NB4 (cell line): ENCODE measurements around the gene TMEM125.

Experiments
- DNase-seq: peaks from one replicate; pipeline ENCODE4 v3.0.0; 2010; ENCODE audit warnings: low read depth
- H3K4me3 ChIP-seq: one replicate; pipeline ENCODE4 v1.5.1; 2011; ENCODE audit warnings: mild to moderate bottlenecking, low read depth, low read length, moderate library complexity
- MYC ChIP-seq: IDR thresholded peaks from 2 replicates; pipeline ENCODE4 v1.6.1; 2011; ENCODE audit warnings: low read depth, low read length
- POLR2A ChIP-seq: IDR thresholded peaks from 2 replicates; pipeline ENCODE4 v1.6.1; 2011; ENCODE audit warnings: mild to moderate bottlenecking; ENCODE audit not compliant: insufficient read length; ENCODE audit errors: extremely low read depth
- TF ChIP-seq, protein P1 (sequence below): IDR thresholded peaks from one replicate; pipeline ENCODE4 v1.5.1; 2012; ENCODE audit warnings: low read depth, low read length
- TF ChIP-seq, protein P2 (sequence below): IDR thresholded peaks from 2 replicates; pipeline ENCODE4 v1.6.1; 2011; ENCODE audit warnings: low read depth, low read length

TMEM125 gene

DNA sequence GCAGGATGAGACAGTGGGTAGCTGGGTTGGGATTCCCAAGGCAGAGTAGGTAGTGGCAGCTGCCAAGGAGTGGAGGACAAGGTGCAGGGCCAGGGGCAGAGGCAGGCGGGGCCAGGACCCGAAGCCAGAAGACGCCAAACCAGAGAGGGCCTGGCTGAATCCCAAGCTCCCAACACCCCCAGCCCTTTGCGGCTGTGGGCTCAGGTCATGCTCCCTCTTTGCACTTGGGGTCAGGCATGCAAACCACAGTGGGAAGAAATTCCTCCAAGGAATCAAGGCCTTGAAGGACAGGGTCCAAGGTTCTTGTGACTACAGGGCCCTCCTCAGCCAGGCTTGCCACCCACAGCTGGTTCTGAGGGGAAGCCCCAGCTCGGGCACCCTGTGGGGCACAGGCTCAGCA lies 9.4 kb downstream of the TMEM125 start:
- no peak for DNase-seq
- H3K4me3 ChIP-seq, result no peak overlapping the region
- TF ChIP-seq, protein P1, sequence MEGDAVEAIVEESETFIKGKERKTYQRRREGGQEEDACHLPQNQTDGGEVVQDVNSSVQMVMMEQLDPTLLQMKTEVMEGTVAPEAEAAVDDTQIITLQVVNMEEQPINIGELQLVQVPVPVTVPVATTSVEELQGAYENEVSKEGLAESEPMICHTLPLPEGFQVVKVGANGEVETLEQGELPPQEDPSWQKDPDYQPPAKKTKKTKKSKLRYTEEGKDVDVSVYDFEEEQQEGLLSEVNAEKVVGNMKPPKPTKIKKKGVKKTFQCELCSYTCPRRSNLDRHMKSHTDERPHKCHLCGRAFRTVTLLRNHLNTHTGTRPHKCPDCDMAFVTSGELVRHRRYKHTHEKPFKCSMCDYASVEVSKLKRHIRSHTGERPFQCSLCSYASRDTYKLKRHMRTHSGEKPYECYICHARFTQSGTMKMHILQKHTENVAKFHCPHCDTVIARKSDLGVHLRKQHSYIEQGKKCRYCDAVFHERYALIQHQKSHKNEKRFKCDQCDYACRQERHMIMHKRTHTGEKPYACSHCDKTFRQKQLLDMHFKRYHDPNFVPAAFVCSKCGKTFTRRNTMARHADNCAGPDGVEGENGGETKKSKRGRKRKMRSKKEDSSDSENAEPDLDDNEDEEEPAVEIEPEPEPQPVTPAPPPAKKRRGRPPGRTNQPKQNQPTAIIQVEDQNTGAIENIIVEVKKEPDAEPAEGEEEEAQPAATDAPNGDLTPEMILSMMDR, result no peak
- TF ChIP-seq, protein P2, sequence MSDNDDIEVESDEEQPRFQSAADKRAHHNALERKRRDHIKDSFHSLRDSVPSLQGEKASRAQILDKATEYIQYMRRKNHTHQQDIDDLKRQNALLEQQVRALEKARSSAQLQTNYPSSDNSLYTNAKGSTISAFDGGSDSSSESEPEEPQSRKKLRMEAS, result no peak
- TF ChIP-seq MYC, result no peak
- TF ChIP-seq POLR2A, result no peak

DNA sequence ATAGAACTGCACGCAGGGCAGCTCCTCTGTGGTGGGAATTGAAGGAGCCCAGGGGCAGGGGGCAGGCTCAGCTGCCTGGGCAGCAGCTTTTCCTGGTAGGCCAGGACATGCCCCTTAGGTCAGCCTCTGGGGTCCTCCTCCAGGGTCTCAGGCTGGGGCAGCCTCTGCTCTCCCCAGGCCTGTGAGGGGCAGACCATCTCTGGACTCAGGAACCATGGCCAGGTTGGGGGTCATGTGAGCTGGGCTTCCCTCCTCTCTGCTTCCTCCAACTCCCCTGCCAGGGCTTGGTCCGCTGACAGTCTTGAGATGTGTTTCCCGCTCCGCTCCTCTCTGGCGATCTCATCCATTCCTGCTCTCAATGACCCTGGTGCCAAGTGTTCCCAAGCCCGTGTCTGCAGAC lies 9.9 kb downstream of the TMEM125 start:
- no peak for TF ChIP-seq MYC
- TF ChIP-seq, protein P1, result no peak
- TF ChIP-seq, protein P2, result no peak
- no peak for TF ChIP-seq POLR2A
- no peak for DNase-seq
- H3K4me3 ChIP-seq, result no peak overlapping the region

DNA sequence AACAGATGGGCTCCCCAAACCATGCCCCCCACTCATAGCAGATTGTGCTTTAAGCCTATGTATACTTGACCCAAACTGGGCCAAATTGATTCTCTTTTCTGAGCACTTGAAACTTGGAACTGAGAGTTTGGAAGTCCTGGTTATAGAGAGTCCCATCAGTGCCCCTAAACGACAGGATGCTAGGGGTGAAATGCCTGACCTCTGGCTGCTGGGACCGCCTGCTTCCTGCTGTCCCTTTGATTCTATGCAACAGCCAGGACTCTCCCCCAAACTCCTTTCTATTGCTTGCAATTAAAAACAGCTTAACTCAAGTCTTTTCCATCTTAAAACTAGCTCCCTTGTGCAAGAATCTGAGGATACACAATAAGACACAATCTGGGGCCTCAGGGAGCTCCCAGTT lies 10.9 kb downstream of the TMEM125 start:
- TF ChIP-seq, protein P2, result no peak
- TF ChIP-seq MYC, result no peak
- TF ChIP-seq, protein P1, result no peak
- TF ChIP-seq POLR2A, result no peak
- DNase-seq, result no peak
- no peak overlapping the region for H3K4me3 ChIP-seq

DNA sequence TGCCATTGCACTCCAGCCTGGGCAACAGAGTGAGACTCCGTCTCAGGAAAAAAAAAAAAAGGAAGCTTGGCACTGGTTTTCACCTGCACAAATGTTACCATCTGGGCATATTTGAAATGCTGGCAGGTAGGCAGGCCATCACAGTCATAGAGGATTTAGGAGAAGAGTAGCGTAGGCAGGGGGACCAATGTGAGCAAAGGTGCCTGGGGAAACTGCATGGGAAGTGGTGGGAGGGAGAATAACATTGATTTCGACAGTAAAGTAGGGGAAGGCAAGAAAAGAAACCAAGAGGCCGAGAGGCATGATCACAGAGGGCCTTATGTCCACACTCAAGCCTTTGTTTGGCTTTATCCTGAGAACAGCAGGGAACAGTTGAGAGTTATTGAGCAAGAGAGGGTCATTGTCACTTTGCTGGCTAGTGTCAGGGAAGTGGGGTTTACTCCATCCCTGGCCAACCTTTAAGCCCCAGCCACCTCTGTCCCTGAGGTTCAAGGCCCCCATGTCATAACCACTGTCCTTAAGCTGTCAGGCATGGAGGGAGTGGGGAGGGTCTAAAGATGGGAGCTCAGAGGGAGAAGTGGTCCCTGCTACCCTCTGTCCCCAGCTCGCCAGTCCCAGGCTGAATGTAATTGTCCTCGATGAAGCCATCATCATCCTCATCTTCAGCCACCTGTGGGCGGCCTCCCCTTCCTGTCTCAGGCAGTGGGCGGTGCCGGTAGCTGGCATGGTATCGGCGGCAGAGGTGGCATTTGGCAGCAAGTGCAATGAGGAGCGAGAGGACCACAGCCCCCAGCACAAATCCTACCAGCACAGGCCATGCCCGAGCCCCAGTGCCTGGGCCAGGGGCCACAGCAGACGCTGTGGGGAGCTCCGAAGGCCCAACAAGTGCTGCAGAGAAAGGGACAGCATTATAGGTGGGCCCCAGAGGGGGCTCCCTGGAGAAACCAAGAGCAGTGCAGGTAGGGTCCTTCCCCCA lies 12.7 kb downstream of the TMEM125 start:
- no peak for DNase-seq
- TF ChIP-seq MYC (no peak), POLR2A (no peak)
- TF ChIP-seq, protein P1, result no peak
- TF ChIP-seq, protein P2, result no peak

DNA sequence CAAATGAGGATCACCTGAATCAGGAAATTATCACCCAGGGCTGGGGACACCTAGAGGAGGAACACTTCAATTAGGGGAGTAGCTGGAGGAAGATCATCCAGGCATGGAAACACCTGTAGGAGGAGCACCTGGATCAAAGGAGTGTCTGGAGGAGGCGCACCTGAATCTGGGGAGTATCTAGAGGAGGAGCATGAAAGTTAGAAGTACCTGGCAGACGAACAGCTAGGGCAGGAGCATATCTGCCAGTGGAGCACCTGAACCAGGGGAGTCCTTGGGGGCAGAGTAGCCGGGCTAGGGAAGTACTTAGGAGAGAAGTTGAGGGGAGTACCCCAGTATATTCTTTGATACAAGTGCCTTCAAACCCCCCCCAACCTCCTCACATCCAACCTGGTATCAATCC lies 14.3 kb downstream of the TMEM125 start:
- H3K4me3 ChIP-seq, result no peak overlapping the region
- no peak for DNase-seq
- TF ChIP-seq, protein P2, result no peak
- TF ChIP-seq, protein P1, result no peak
- TF ChIP-seq MYC, result no peak
- no peak for TF ChIP-seq POLR2A

More for the DNA sequence above, 12.7 kb downstream of the TMEM125 start:
- no peak overlapping the region for H3K4me3 ChIP-seq
